Heart right ventricle (tissue), 16 donors: ENCODE measurements around the gene ZNF827. TPM values are rescaled to one million over a fixed set of nuclear protein-coding genes. Genes with fewer than 3 reads are reported as not detected.

Experiments
- ATAC-seq, 8 donors: fragments of 200-7000 bp; cut with Tn5 transposase; one replicate each; pipeline ENCODE4 v1.9.1; 2020; ENCODE audit warnings: mild to moderate bottlenecking in 8 of 8, moderate library complexity in 8 of 8, moderate number of reproducible peaks in 1 of 8
- DNase-seq, 2 donors: peaks; one replicate each; pipeline ENCODE4 v3.0.0-alpha.2; 2020
- H3K27ac ChIP-seq, 10 donors: fragments of 200-600 bp; sonication (generic) in 2 of 10; one replicate each; pipeline versions ENCODE4 v1.5.0 to v1.8.0; 2020 to 2022; ENCODE audit warnings: mild to moderate bottlenecking in 3 of 10
- H3K27me3 ChIP-seq, 7 donors: fragments of 200-600 bp; one replicate each; pipeline ENCODE4 v1.8.0; 2021 to 2022; ENCODE audit warnings: mild to moderate bottlenecking in 2 of 7
- H3K36me3 ChIP-seq, 9 donors: fragments of 200-600 bp; sonication (generic) in 1 of 9; one replicate each; pipeline versions ENCODE4 v1.5.0 to v1.8.0; 2020 to 2022; ENCODE audit warnings: mild to moderate bottlenecking in 2 of 9
- H3K4me1 ChIP-seq, 9 donors: fragments of 200-600 bp; sonication (generic) in 1 of 9; one replicate each; pipeline versions ENCODE4 v1.5.0 to v1.8.0; 2020 to 2022; ENCODE audit warnings: mild to moderate bottlenecking in 4 of 9
- H3K4me3 ChIP-seq, 10 donors: fragments of 200-600 bp; sonication (generic) in 2 of 10; one replicate each; pipeline versions ENCODE4 v1.5.0 to v1.8.0; 2020 to 2022; ENCODE audit warnings: mild to moderate bottlenecking in 7 of 10, moderate library complexity in 2 of 10
- H3K9me3 ChIP-seq, 11 donors: fragments of 200-600 bp in 10 of 11; sonication (generic) in 2 of 11; one replicate each; pipeline versions ENCODE4 v1.5.0 to v1.8.0; 2013 to 2022; ENCODE audit warnings: mild to moderate bottlenecking in 2 of 11, control low read depth in 1 of 11, moderate library complexity in 1 of 11
- WGBS, 2 donors: extraction: QIAGEN DNeasy Blood & Tissue Kit; methylation state at CpG; one replicate each; pipeline ENCODE4 v1.1.7; 2013; ENCODE audit warnings: inconsistent platforms in 1 of 2; 5-methylcytosine and 5-hydroxymethylcytosine counted together
- intact Hi-C, 10 donors: fragments of 100-400 bp; cut with DNase I; formaldehyde crosslinking; loops; one replicate each; pipeline versions ENCODE4 v1.11.1 to v1.14.2; 2022
- polyA plus RNA-seq, 2 donors: library from polyadenylated mRNA; stranded (reverse); fragments of 200-250 nt; gene quantifications; one replicate each; pipeline ENCODE4 v1.2.3, GENCODE V29; 2013
- total RNA-seq, 10 donors: library from RNA; stranded (reverse); fragmentation: NEBNext Ultra II Directional in 3 of 10; extraction: Animal tissue kit (Norgen Biotek cat#: 25700) in 3 of 10; gene quantifications; one replicate each; pipeline versions ENCODE4 v1.2.1 to v1.2.4, GENCODE V29; 2021 to 2023
- TF ChIP-seq, protein P1 (sequence below), 9 donors: fragments of 200-600 bp; sonication (generic) in 2 of 9; IDR thresholded peaks; one replicate each; pipeline versions ENCODE4 v1.5.0 to v1.8.0; 2021 to 2022; ENCODE audit warnings: antibody characterized with exemption in 9 of 9, mild to moderate bottlenecking in 5 of 9, moderate library complexity in 1 of 9
- donor health status: Arrhythmogenic right ventricular cardiomyopathy.
- donor health status: ischemic (EF 13 %, LVEDD 7.1; RV severe dilation, severe dysfunction).
- donor health status: healthy with polysubstance abuse.
- donor health status: DM: no; HTN: yes; CAD: no.
- donor health status: DM: no; HTN: no; CAD: no.
- donor health status: ischemic (EF 25% LVEDD 6.9; RV normal size, moderate dysfunction).
- donor health status: ischemic (EF 25% LVEDD 5.7; RV mildly dilated, moderate dysfunction).
- donor health status: healthy.
- donor health status: DM: yes; HTN: yes; CAD: no.
- donor health status: Ischemic cardiomyopathy.
- donor health status: ischemic (EF 35%, LVEDD 5.7; RV mildly dilated, moderate dysfunction).
- donor health status: nonischemic (EF 11% LVEDD 7.7; RV severe dilation, severe dysfunction).
- donor health status: DM: yes; HTN: yes; CAD: no.
- donor health status: PGD.
- donor health status: ischemic (EF 29% LVEDD 5.4; RV normal size, mild dysfunction).
- donor health status: nonischemic (EF 23%, LVEDD 6.1; RV moderate dilation, normal function).

Gene ZNF827
- total and polyA plus RNA-seq, 12 donors: 3.8 to 33.9 (median 19.3) TPM

GRCh38 chr4:145722561-145722960 lies 216.1 kb downstream of the ZNF827 start:
- no peak for DNase-seq
- WGBS, 2 donors: 95% methylated on average over 1 of the region's 1 CpG
- intact Hi-C loops: no loop called here
- H3K36me3 ChIP-seq: no peaks in the 10 kb centered on the region
- peaks cover 0 to 13% (median 5%) of the 10 kb centered on the region in 9 donors for H3K4me1 ChIP-seq
- no peak for ATAC-seq
- H3K4me3 ChIP-seq: no peak overlapping the region
- no peaks in the 10 kb centered on the region for H3K9me3 ChIP-seq
- no peak overlapping the region for H3K27ac ChIP-seq
- TF ChIP-seq, protein P1, sequence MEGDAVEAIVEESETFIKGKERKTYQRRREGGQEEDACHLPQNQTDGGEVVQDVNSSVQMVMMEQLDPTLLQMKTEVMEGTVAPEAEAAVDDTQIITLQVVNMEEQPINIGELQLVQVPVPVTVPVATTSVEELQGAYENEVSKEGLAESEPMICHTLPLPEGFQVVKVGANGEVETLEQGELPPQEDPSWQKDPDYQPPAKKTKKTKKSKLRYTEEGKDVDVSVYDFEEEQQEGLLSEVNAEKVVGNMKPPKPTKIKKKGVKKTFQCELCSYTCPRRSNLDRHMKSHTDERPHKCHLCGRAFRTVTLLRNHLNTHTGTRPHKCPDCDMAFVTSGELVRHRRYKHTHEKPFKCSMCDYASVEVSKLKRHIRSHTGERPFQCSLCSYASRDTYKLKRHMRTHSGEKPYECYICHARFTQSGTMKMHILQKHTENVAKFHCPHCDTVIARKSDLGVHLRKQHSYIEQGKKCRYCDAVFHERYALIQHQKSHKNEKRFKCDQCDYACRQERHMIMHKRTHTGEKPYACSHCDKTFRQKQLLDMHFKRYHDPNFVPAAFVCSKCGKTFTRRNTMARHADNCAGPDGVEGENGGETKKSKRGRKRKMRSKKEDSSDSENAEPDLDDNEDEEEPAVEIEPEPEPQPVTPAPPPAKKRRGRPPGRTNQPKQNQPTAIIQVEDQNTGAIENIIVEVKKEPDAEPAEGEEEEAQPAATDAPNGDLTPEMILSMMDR (IDR thresholded peaks at IDR 0.05): no peak
- H3K27me3 ChIP-seq: no peaks in the 10 kb centered on the region

DNA sequence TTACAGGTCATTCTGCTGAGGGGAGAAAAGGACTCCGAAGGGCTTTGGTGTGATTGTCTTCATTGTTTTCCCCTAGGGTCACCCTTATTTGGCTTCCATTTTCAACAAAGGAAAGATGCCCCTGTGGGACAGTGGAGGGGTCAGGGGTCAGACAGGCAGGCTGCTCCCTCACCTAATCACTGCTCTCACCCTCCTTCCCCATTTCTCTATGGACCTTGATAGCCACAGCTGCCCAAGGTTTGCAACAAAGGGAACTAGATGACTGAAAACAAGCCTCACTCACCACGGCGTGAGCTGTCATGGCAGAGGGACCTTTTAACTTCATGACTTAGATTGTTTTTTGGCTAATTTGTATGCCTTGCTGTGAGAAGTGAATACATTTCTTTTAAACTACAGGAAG lies 218.0 kb downstream of the ZNF827 start:
- intact Hi-C loops: no loop called here
- 83 to 88% methylated on average over 3 of the region's 3 CpGs for WGBS, 2 donors
- H3K27ac ChIP-seq: peak overlapping the region in 2 of 10 donors; percentile 14 to 59
- no peaks in the 10 kb centered on the region for H3K36me3 ChIP-seq
- H3K9me3 ChIP-seq: no peaks in the 10 kb centered on the region
- ATAC-seq (peak in 1 of 8 donors; percentile 18), DNase-seq (no peak)
- peaks cover 0 to 13% (median 5%) of the 10 kb centered on the region in 9 donors for H3K4me1 ChIP-seq
- TF ChIP-seq, protein P1 (IDR thresholded peaks at IDR 0.05): no peak
- no peaks in the 10 kb centered on the region for H3K27me3 ChIP-seq
- no peak overlapping the region for H3K4me3 ChIP-seq

- 75 to 81% methylated on average over 10 of the region's 10 CpGs for WGBS, 2 donors
- peak in 3 of 8 donors; percentile 7 to 35 (median 16) for ATAC-seq
- Histone ChIP-seq H3K9me3 (no peaks in the 10 kb centered on the region), H3K4me1 (peaks cover 0 to 13% (median 5%) of the 10 kb centered on the region in 9 donors), H3K27ac (no peak overlapping the region), H3K4me3 (no peak overlapping the region), H3K36me3 (no peaks in the 10 kb centered on the region), H3K27me3 (no peaks in the 10 kb centered on the region)
- intact Hi-C loops: loop anchor here in 1 of 10 donors (10.0 kb wide), 1 partner anchor 95 kb away; no protein-coding TSS in a partner anchor
- TF ChIP-seq, protein P1 (IDR thresholded peaks at IDR 0.05): no peak
- no peak for DNase-seq
These were observed 218.6 kb downstream of the ZNF827 start for GRCh38 chr4:145719752-145720624.

- Histone ChIP-seq H3K9me3 (peaks cover 0 to 14% (median 0%) of the 10 kb centered on the region in 11 donors), H3K27ac (no peak overlapping the region), H3K36me3 (no peaks in the 10 kb centered on the region), H3K4me3 (no peak overlapping the region), H3K27me3 (no peaks in the 10 kb centered on the region), H3K4me1 (peaks cover 0 to 10% (median 3%) of the 10 kb centered on the region in 9 donors)
- WGBS, 2 donors: 78 to 81% methylated on average over 1 of the region's 1 CpG
- TF ChIP-seq, protein P1 (IDR thresholded peaks at IDR 0.05): no peak
- intact Hi-C loops: loop anchor here in 1 of 10 donors (10.0 kb wide), 1 partner anchor 92 kb away; no protein-coding TSS in a partner anchor
- ATAC-seq: no peak
- no peak for DNase-seq
These were observed 221.9 kb downstream of the ZNF827 start for GRCh38 chr4:145716661-145717200.
